Measurements from ENCODE around the gene TNS3.

Gene TNS3

GRCh38 chr7:47516985-47517600 lies 64.8 kb downstream of the TNS3 start:
- H3K4me3 ChIP-seq (replicated peaks; ENCODE audit: insufficient read depth, low read length), result no peak overlapping the region
- H3K27ac ChIP-seq (replicated peaks), result no peak overlapping the region
- TF ChIP-seq GABPA (IDR thresholded peaks at IDR 0.05; ENCODE audit: low read depth) (no peak), REST (IDR thresholded peaks at IDR 0.05; ENCODE audit: insufficient replicate concordance, low read depth) (no peak), SPI1 (IDR thresholded peaks at IDR 0.05; ENCODE audit: borderline replicate concordance, low read depth) (no peak), POLR2AphosphoS5 (IDR thresholded peaks at IDR 0.05; ENCODE audit: low read depth) (no peak)
- H3K27me3 ChIP-seq (ENCODE audit: insufficient read depth, poor library complexity, severe bottlenecking), result no peaks in the 10 kb centered on the region
- DNase-seq (ENCODE audit: low read depth in 1 of 2, low spot score in 1 of 2), result no peak

GRCh38 chr7:47516386-47516785 lies 65.5 kb downstream of the TNS3 start:
- no peak for DNase-seq (ENCODE audit: low read depth in 1 of 2, low spot score in 1 of 2)
- TF ChIP-seq POLR2AphosphoS5 (IDR thresholded peaks at IDR 0.05; ENCODE audit: low read depth), result no peak
- no peak for TF ChIP-seq SPI1 (IDR thresholded peaks at IDR 0.05; ENCODE audit: borderline replicate concordance, low read depth)
- no peak for TF ChIP-seq GABPA (IDR thresholded peaks at IDR 0.05; ENCODE audit: low read depth)
- TF ChIP-seq REST (IDR thresholded peaks at IDR 0.05; ENCODE audit: insufficient replicate concordance, low read depth), result no peak
- TF ChIP-seq CTCF (IDR thresholded peaks at IDR 0.05; ENCODE audit: insufficient read depth, low read length), result no peak
- H3K27ac ChIP-seq (replicated peaks), result no peak overlapping the region
- no peaks in the 10 kb centered on the region for H3K27me3 ChIP-seq (ENCODE audit: insufficient read depth, poor library complexity, severe bottlenecking)
- no peak overlapping the region for H3K4me3 ChIP-seq (replicated peaks; ENCODE audit: insufficient read depth, low read length)

GRCh38 chr7:47515305-47515834 lies 66.5 kb downstream of the TNS3 start:
- no peak for DNase-seq (ENCODE audit: low read depth in 1 of 2, low spot score in 1 of 2)
- no peak overlapping the region for H3K27ac ChIP-seq (replicated peaks)
- H3K27me3 ChIP-seq (ENCODE audit: insufficient read depth, poor library complexity, severe bottlenecking), result no peaks in the 10 kb centered on the region
- TF ChIP-seq GABPA (IDR thresholded peaks at IDR 0.05; ENCODE audit: low read depth) (no peak), POLR2AphosphoS5 (IDR thresholded peaks at IDR 0.05; ENCODE audit: low read depth) (no peak), REST (IDR thresholded peaks at IDR 0.05; ENCODE audit: insufficient replicate concordance, low read depth) (no peak), SPI1 (IDR thresholded peaks at IDR 0.05; ENCODE audit: borderline replicate concordance, low read depth) (no peak), CTCF (IDR thresholded peaks at IDR 0.05; ENCODE audit: insufficient read depth, low read length) (no peak)
- H3K4me3 ChIP-seq (replicated peaks; ENCODE audit: insufficient read depth, low read length), result no peak overlapping the region

All from HL-60 (cell line).